ENCODE results near the gene SPECC1.

The SPECC1 gene

DNA sequence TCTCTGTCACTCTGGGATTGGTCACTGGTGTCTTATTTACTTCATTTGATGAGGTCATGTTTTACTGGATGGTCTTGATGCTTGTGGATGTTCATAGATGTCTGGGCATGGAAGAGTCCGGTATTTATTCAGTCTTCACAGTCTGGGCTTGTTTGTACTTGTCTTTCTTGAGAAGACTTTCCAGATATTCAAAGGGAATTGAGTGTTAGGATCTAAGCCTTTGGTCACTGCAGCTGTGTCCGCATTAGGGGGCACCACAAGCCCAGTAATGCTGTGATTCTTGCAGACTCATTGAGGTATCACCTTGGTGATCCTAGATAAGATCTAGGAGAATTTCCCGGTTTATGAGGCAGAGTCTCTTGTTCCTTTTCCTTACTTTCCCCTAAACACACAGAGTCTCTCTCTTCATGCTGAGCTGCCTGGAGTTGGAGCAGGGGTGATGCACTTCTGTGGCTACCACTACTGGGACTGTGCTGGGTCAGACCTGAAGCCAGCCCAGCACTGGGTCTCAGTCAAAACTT is 214.7 kb downstream of the SPECC1 start:
- H3K36me3 ChIP-seq (ENCODE audit: control insufficient read depth, low read length), result no peaks in the 10 kb centered on the region
- no peaks in the 10 kb centered on the region for H3K9me2 ChIP-seq (replicated peaks; ENCODE audit: control insufficient read depth, low read length)
- H3K4me1 ChIP-seq (ENCODE audit: control insufficient read depth, low read length), result no peaks in the 10 kb centered on the region
- no peak for TF ChIP-seq EZH2phosphoT487 (IDR thresholded peaks at IDR 0.05; ENCODE audit: borderline replicate concordance, low read length)
- TF ChIP-seq, protein P1, sequence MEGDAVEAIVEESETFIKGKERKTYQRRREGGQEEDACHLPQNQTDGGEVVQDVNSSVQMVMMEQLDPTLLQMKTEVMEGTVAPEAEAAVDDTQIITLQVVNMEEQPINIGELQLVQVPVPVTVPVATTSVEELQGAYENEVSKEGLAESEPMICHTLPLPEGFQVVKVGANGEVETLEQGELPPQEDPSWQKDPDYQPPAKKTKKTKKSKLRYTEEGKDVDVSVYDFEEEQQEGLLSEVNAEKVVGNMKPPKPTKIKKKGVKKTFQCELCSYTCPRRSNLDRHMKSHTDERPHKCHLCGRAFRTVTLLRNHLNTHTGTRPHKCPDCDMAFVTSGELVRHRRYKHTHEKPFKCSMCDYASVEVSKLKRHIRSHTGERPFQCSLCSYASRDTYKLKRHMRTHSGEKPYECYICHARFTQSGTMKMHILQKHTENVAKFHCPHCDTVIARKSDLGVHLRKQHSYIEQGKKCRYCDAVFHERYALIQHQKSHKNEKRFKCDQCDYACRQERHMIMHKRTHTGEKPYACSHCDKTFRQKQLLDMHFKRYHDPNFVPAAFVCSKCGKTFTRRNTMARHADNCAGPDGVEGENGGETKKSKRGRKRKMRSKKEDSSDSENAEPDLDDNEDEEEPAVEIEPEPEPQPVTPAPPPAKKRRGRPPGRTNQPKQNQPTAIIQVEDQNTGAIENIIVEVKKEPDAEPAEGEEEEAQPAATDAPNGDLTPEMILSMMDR (IDR thresholded peaks at IDR 0.05; ENCODE audit: low read depth, low read length, poor library complexity, severe bottlenecking), result no peak
- H3K27me3 ChIP-seq (ENCODE audit: control insufficient read depth, low read length), result no peaks in the 10 kb centered on the region
- no peak overlapping the region for H3K4me2 ChIP-seq (ENCODE audit: low read length)
- H3K4me3 ChIP-seq (ENCODE audit: low read length), result no peak overlapping the region
- no peaks in the 10 kb centered on the region for H3F3A ChIP-seq (ENCODE audit: control insufficient read depth, insufficient read depth)
- H3K79me2 ChIP-seq (ENCODE audit: control insufficient read depth, low read length), result no peaks in the 10 kb centered on the region
- H3K9me3 ChIP-seq (ENCODE audit: control insufficient read depth, insufficient read depth, low read length), result no peaks in the 10 kb centered on the region
- no peaks in the 10 kb centered on the region for H4K20me1 ChIP-seq (ENCODE audit: control insufficient read depth, insufficient read depth, low read depth, low read length)
- H3K27ac ChIP-seq (ENCODE audit: low read depth, low read length), result no peak overlapping the region

- no peaks in the 10 kb centered on the region for H3K36me3 ChIP-seq (ENCODE audit: control insufficient read depth, low read length)
- TF ChIP-seq, protein P1 (IDR thresholded peaks at IDR 0.05; ENCODE audit: low read depth, low read length, poor library complexity, severe bottlenecking), result no peak
- no peak for TF ChIP-seq EZH2phosphoT487 (IDR thresholded peaks at IDR 0.05; ENCODE audit: borderline replicate concordance, low read length)
- no peaks in the 10 kb centered on the region for H3K9me2 ChIP-seq (replicated peaks; ENCODE audit: control insufficient read depth, low read length)
- H3K4me3 ChIP-seq (ENCODE audit: low read length), result no peak overlapping the region
- no peaks in the 10 kb centered on the region for H3K79me2 ChIP-seq (ENCODE audit: control insufficient read depth, low read length)
- H3K4me1 ChIP-seq (ENCODE audit: control insufficient read depth, low read length), result no peaks in the 10 kb centered on the region
- H3F3A ChIP-seq (ENCODE audit: control insufficient read depth, insufficient read depth), result no peaks in the 10 kb centered on the region
- no peak overlapping the region for H3K27ac ChIP-seq (ENCODE audit: low read depth, low read length)
- H3K4me2 ChIP-seq (ENCODE audit: low read length), result no peak overlapping the region
- H3K27me3 ChIP-seq (ENCODE audit: control insufficient read depth, low read length), result no peaks in the 10 kb centered on the region
- no peaks in the 10 kb centered on the region for H4K20me1 ChIP-seq (ENCODE audit: control insufficient read depth, insufficient read depth, low read depth, low read length)
- no peaks in the 10 kb centered on the region for H3K9me3 ChIP-seq (ENCODE audit: control insufficient read depth, insufficient read depth, low read length)
These were observed 215.2 kb downstream of the SPECC1 start for GRCh38 chr17:20224379-20224778.

DNA sequence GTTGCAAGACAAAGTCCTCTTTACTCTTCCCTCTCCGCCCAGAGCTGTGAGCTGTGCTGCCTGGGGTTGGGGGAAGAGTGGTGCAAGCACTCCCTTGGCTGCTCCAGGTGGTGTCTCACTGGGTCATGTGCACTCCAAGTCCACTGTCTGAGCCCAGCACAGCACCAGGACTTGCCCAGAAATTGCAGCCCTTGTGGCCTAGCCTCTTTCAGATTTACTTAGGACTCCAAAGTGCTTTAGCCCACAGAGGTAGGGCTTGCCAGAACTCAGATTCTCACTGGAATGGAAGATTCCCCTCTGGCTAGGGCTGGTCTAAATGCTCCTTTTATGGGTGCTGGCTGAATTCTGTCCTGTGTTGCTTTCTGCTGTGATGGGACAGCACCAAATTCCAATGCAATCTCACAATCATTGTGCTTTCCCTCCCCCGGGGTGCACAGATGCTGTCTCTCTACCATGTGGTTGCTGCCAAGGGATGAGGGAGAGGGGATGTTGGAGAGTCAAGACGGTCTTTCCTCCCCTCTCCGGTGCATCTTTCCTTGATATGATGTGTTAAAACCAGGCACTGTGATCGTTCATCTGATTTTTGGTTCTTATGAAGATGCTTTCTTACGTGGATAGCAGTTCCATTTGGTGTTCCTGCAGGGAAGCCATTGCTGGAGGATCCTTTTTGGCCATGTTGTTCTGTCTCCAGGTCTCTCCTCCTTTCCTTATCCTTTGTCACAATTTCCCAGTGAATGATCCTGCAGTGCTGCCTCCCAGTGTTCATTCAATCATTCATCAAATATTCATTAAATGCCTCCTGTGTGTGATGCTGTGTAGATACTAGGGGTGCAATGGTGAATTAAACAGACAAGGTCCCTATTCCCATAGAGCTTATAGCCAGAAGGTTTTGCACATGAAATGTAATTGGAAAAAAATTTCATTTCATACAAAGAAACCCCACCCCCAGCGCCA is 216.3 kb downstream of the SPECC1 start:
- H3K36me3 ChIP-seq (ENCODE audit: control insufficient read depth, low read length), result no peaks in the 10 kb centered on the region
- no peaks in the 10 kb centered on the region for H3K4me1 ChIP-seq (ENCODE audit: control insufficient read depth, low read length)
- no peaks in the 10 kb centered on the region for H4K20me1 ChIP-seq (ENCODE audit: control insufficient read depth, insufficient read depth, low read depth, low read length)
- no peak overlapping the region for H3K4me2 ChIP-seq (ENCODE audit: low read length)
- H3K9me2 ChIP-seq (replicated peaks; ENCODE audit: control insufficient read depth, low read length), result no peaks in the 10 kb centered on the region
- H3K27me3 ChIP-seq (ENCODE audit: control insufficient read depth, low read length), result no peaks in the 10 kb centered on the region
- TF ChIP-seq, protein P1 (IDR thresholded peaks at IDR 0.05; ENCODE audit: low read depth, low read length, poor library complexity, severe bottlenecking), result no peak
- TF ChIP-seq EZH2phosphoT487 (IDR thresholded peaks at IDR 0.05; ENCODE audit: borderline replicate concordance, low read length), result no peak
- H3F3A ChIP-seq (ENCODE audit: control insufficient read depth, insufficient read depth), result no peaks in the 10 kb centered on the region
- no peaks in the 10 kb centered on the region for H3K9me3 ChIP-seq (ENCODE audit: control insufficient read depth, insufficient read depth, low read length)
- no peak overlapping the region for H3K4me3 ChIP-seq (ENCODE audit: low read length)
- H3K79me2 ChIP-seq (ENCODE audit: control insufficient read depth, low read length), result no peaks in the 10 kb centered on the region
- no peak overlapping the region for H3K27ac ChIP-seq (ENCODE audit: low read depth, low read length)
